Heart left ventricle (tissue), 16 donors: ENCODE measurements around the gene CLDN16. TPM values are rescaled to one million over a fixed set of nuclear protein-coding genes. Genes with fewer than 3 reads are reported as not detected.

ENCODE experiments used
- ATAC-seq, 4 donors: fragments of 200-7000 bp; cut with Tn5 transposase; one replicate each; pipeline ENCODE4 v1.9.1; 2020 to 2022; ENCODE audit warnings: moderate library complexity in 4 of 4, mild to moderate bottlenecking in 3 of 4, moderate number of reproducible peaks in 1 of 4
- DNase-seq, 5 donors: peaks; one replicate each; pipeline ENCODE4 v3.0.0-alpha.2; 2020
- H3K27ac ChIP-seq, 12 donors: fragments of 200-600 bp; sonication (generic) in 4 of 12; one replicate each; pipeline versions ENCODE4 v1.5.0 to v1.8.0; 2016 to 2022; ENCODE audit warnings: mild to moderate bottlenecking in 2 of 12
- H3K27me3 ChIP-seq, 9 donors: fragments of 200-600 bp; sonication (generic) in 2 of 9; one replicate each; pipeline versions ENCODE4 v1.5.1 to v1.8.0; 2016 to 2022; ENCODE audit warnings: mild to moderate bottlenecking in 3 of 9
- H3K36me3 ChIP-seq, 9 donors: fragments of 200-600 bp; sonication (generic) in 2 of 9; one replicate each; pipeline versions ENCODE4 v1.5.0 to v1.8.0; 2018 to 2022; ENCODE audit warnings: mild to moderate bottlenecking in 2 of 9
- H3K4me1 ChIP-seq, 12 donors: fragments of 200-600 bp; sonication (generic) in 4 of 12; one replicate each; pipeline versions ENCODE4 v1.5.0 to v1.8.0; 2016 to 2022; ENCODE audit warnings: mild to moderate bottlenecking in 3 of 12
- H3K4me3 ChIP-seq, 12 donors: fragments of 200-600 bp; sonication (generic) in 4 of 12; one replicate each; pipeline versions ENCODE4 v1.5.0 to v1.8.0; 2017 to 2022; ENCODE audit warnings: mild to moderate bottlenecking in 9 of 12, moderate library complexity in 4 of 12
- H3K9me3 ChIP-seq, 12 donors: fragments of 200-600 bp; sonication (generic) in 4 of 12; one replicate each; pipeline versions ENCODE4 v1.5.0 to v1.8.0; 2016 to 2022; ENCODE audit warnings: mild to moderate bottlenecking in 1 of 12
- CTCF ChIP-seq, 12 donors: fragments of 200-600 bp; sonication (generic) in 4 of 12; IDR thresholded peaks; one replicate each; pipeline versions ENCODE4 v1.5.0 to v1.8.0; 2018 to 2022; ENCODE audit warnings: antibody characterized with exemption in 12 of 12, mild to moderate bottlenecking in 5 of 12
- POLR2A ChIP-seq, 2 donors: fragments of 450-650 bp; IDR thresholded peaks; one replicate each; pipeline ENCODE4 v1.6.1; 2017; ENCODE audit warnings: antibody characterized with exemption in 2 of 2, mild to moderate bottlenecking in 2 of 2, moderate library complexity in 2 of 2
- WGBS, 4 donors: extraction: QIAGEN DNeasy Blood & Tissue Kit in 2 of 4; methylation state at CpG; one replicate each; pipeline versions ENCODE4 v1.1.5 to v1.1.7; 2013 to 2018; 5-methylcytosine and 5-hydroxymethylcytosine counted together
- intact Hi-C, 10 donors: fragments of 100-400 bp; cut with DNase I; formaldehyde crosslinking; loops; one replicate each; pipeline versions ENCODE4 v1.11.1 to v1.14.2; 2022
- polyA plus RNA-seq, 2 donors: library from polyadenylated mRNA; stranded (reverse); fragments of 200-250 nt; gene quantifications; one replicate each; pipeline ENCODE4 v1.2.3, GENCODE V29; 2013
- total RNA-seq, 9 donors: library from RNA; depleted of rRNA in 2 of 9; stranded (reverse); fragments of >200 nt in 2 of 9; fragmentation: NEBNext Ultra II Directional in 3 of 9; extraction: Animal tissue kit (Norgen Biotek cat#: 25700) in 3 of 9; gene quantifications; one replicate each; pipeline versions ENCODE4 v1.1.0 to v1.2.4, GENCODE V29; 2016 to 2023
- donor health status: ischemic (EF 13 %, LVEDD 7.1; RV severe dilation, severe dysfunction).
- donor health status: healthy with polysubstance abuse.
- donor health status: DM: no; HTN: yes; CAD: no.
- donor health status: DM: no; HTN: no; CAD: no.
- donor health status: ischemic (EF 25% LVEDD 6.9; RV normal size, moderate dysfunction).
- donor health status: ischemic (EF 25% LVEDD 5.7; RV mildly dilated, moderate dysfunction).
- donor health status: healthy.
- donor health status: DM: yes; HTN: yes; CAD: no.
- donor health status: ischemic (EF 35%, LVEDD 5.7; RV mildly dilated, moderate dysfunction).
- donor health status: nonischemic (EF 11% LVEDD 7.7; RV severe dilation, severe dysfunction).
- donor health status: DM: yes; HTN: yes; CAD: no.
- donor health status: PGD.
- donor health status: ischemic (EF 29% LVEDD 5.4; RV normal size, mild dysfunction).
- donor health status: nonischemic (EF 23%, LVEDD 6.1; RV moderate dilation, normal function).

CLDN16 gene
- total and polyA plus RNA-seq, 11 donors = 0.41 TPM; not detected in 10

- H3K27me3 ChIP-seq = no peaks in the 10 kb centered on the region
- ATAC-seq (no peak), DNase-seq (no peak)
- no peaks in the 10 kb centered on the region for H3K36me3 ChIP-seq
- intact Hi-C loops = no loop called here
- WGBS, 4 donors = 66 to 76% (median 73%) methylated on average over 5 of the region's 5 CpGs
- H3K9me3 ChIP-seq = no peaks in the 10 kb centered on the region
- TF ChIP-seq POLR2A (IDR thresholded peaks at IDR 0.05) (no peak), CTCF (IDR thresholded peaks at IDR 0.05) (no peak)
- H3K4me3 ChIP-seq = no peak overlapping the region
- no peaks in the 10 kb centered on the region for H3K4me1 ChIP-seq
- no peak overlapping the region for H3K27ac ChIP-seq
These were observed 18.2 kb upstream of the CLDN16 start for GRCh38 chr3:190369668-190370295.

- H3K4me3 ChIP-seq = no peak overlapping the region
- no peaks in the 10 kb centered on the region for H3K9me3 ChIP-seq
- H3K36me3 ChIP-seq = no peaks in the 10 kb centered on the region
- WGBS, 4 donors = 89 to 95% (median 89%) methylated on average over 2 of the region's 2 CpGs
- no peak for ATAC-seq
- no peak overlapping the region for H3K27ac ChIP-seq
- H3K27me3 ChIP-seq = no peaks in the 10 kb centered on the region
- H3K4me1 ChIP-seq = no peaks in the 10 kb centered on the region
- intact Hi-C loops = no loop called here
- no peak for TF ChIP-seq POLR2A (IDR thresholded peaks at IDR 0.05)
- no peak for TF ChIP-seq CTCF (IDR thresholded peaks at IDR 0.05)
- no peak for DNase-seq
These were observed 17.6 kb upstream of the CLDN16 start for GRCh38 chr3:190370369-190370768.

- no peaks in the 10 kb centered on the region for H3K9me3 ChIP-seq
- H3K4me1 ChIP-seq = no peaks in the 10 kb centered on the region
- no peaks in the 10 kb centered on the region for H3K36me3 ChIP-seq
- no peak overlapping the region for H3K4me3 ChIP-seq
- H3K27me3 ChIP-seq = no peaks in the 10 kb centered on the region
- intact Hi-C loops = no loop called here
- no peak for DNase-seq
- no peak for ATAC-seq
- TF ChIP-seq CTCF (IDR thresholded peaks at IDR 0.05) (no peak), POLR2A (IDR thresholded peaks at IDR 0.05) (no peak)
- H3K27ac ChIP-seq = no peak overlapping the region
- 39 to 69% (median 61%) methylated on average over 2 of the region's 2 CpGs for WGBS, 4 donors
These were observed 16.8 kb upstream of the CLDN16 start for GRCh38 chr3:190371152-190371551.

GRCh38 chr3:190375246-190375645 lies 12.7 kb upstream of the CLDN16 start:
- H3K36me3 ChIP-seq = no peaks in the 10 kb centered on the region
- no peaks in the 10 kb centered on the region for H3K9me3 ChIP-seq
- TF ChIP-seq CTCF (IDR thresholded peaks at IDR 0.05) (no peak), POLR2A (IDR thresholded peaks at IDR 0.05) (no peak)
- intact Hi-C loops = no loop called here
- DNase-seq (no peak), ATAC-seq (no peak)
- H3K4me1 ChIP-seq = no peaks in the 10 kb centered on the region
- H3K27me3 ChIP-seq = no peaks in the 10 kb centered on the region
- no peak overlapping the region for H3K27ac ChIP-seq
- no peak overlapping the region for H3K4me3 ChIP-seq
